Stimulated activated CD8-positive, alpha-beta memory T cell treated with anti-CD3 and anti-CD28 coated beads, Interleukin-7, amount 100 ng/mL, for 24 hours (primary cell): ENCODE data around the gene TRIM5.

Experiments used
- DNase-seq: peaks from one replicate; pipeline ENCODE4 v3.0.0-alpha.2; 2020; ENCODE audit warnings: low read depth

Gene TRIM5

GRCh38 chr11:5624489-5625279 lies 60.2 kb downstream of the TRIM5 start, which contains the start of gene TRIM34:
TSS of gene TRIM34 (plus strand) at chr11:5625001. CDS start at chr11:5632332, 7,331 bp downstream.
- DNase-seq, result no peak

GRCh38 chr11:5622802-5623201 lies 62.1 kb downstream of the TRIM5 start:
- no peak for DNase-seq

- no peak for DNase-seq
Observed at GRCh38 chr11:5621580-5621979, 63.3 kb downstream of the TRIM5 start.

- DNase-seq, result no peak
Observed at GRCh38 chr11:5620651-5621521, 64.0 kb downstream of the TRIM5 start.

GRCh38 chr11:5618807-5619206 lies 66.1 kb downstream of the TRIM5 start:
- no peak for DNase-seq
